ENCODE results near the gene NOSTRIN. TPM values are rescaled to one million over a fixed set of nuclear protein-coding genes. Genes with fewer than 3 reads are reported as not detected.
A peak's percentile ranks its signal among the peaks of the same experiment; 100 is the strongest.

The NOSTRIN gene
- total RNA-seq, 1 donor from 2014 or later, result 14.7 TPM

GRCh38 chr2:168843253-168843652, 40.8 kb downstream of the NOSTRIN start:
- no peak overlapping the region for H3K4me3 ChIP-seq
- no peaks in the 10 kb centered on the region for H3K27me3 ChIP-seq (ENCODE audit: low read depth)
- H3K36me3 ChIP-seq, result peaks cover 27% of the 10 kb centered on the region
- no peaks in the 10 kb centered on the region for H3K4me1 ChIP-seq
- intact Hi-C loops (cut with micrococcal nuclease), result no loop called here
- H3K9me3 ChIP-seq (replicated peaks), result no peaks in the 10 kb centered on the region
- no peak for DNase-seq
- no peak for TF ChIP-seq CTCF (IDR thresholded peaks at IDR 0.05; ENCODE audit: borderline replicate concordance)
- no peak overlapping the region for H3K27ac ChIP-seq (replicated peaks)

GRCh38 chr2:168848225-168848624, 45.8 kb downstream of the NOSTRIN start:
- H3K9me3 ChIP-seq (replicated peaks), result no peaks in the 10 kb centered on the region
- H3K27me3 ChIP-seq (ENCODE audit: low read depth), result no peaks in the 10 kb centered on the region
- H3K36me3 ChIP-seq, result peaks cover 40% of the 10 kb centered on the region
- intact Hi-C loops (cut with micrococcal nuclease), result no loop called here
- no peak overlapping the region for H3K27ac ChIP-seq (replicated peaks)
- no peak overlapping the region for H3K4me3 ChIP-seq
- peaks cover 8% of the 10 kb centered on the region for H3K4me1 ChIP-seq
- no peak for DNase-seq
- no peak for TF ChIP-seq CTCF (IDR thresholded peaks at IDR 0.05; ENCODE audit: borderline replicate concordance)

- no peak overlapping the region for H3K4me3 ChIP-seq
- H3K4me1 ChIP-seq, result peaks cover 8% of the 10 kb centered on the region
- no peak overlapping the region for H3K27ac ChIP-seq (replicated peaks)
- DNase-seq, result peak; percentile 23
- H3K9me3 ChIP-seq (replicated peaks), result no peaks in the 10 kb centered on the region
- H3K36me3 ChIP-seq, result peaks cover 38% of the 10 kb centered on the region
- TF ChIP-seq CTCF (IDR thresholded peaks at IDR 0.05; ENCODE audit: borderline replicate concordance), result peak; percentile 54
- H3K27me3 ChIP-seq (ENCODE audit: low read depth), result no peaks in the 10 kb centered on the region
- intact Hi-C loops (cut with micrococcal nuclease), result no loop called here
These were observed 47.2 kb downstream of the NOSTRIN start for GRCh38 chr2:168849610-168850009.

GRCh38 chr2:168850846-168851245, 48.4 kb downstream of the NOSTRIN start:
- no peak for TF ChIP-seq CTCF (IDR thresholded peaks at IDR 0.05; ENCODE audit: borderline replicate concordance)
- DNase-seq, result no peak
- intact Hi-C loops (cut with micrococcal nuclease), result no loop called here
- Histone ChIP-seq H3K27me3 (ENCODE audit: low read depth) (no peaks in the 10 kb centered on the region), H3K36me3 (peaks cover 42% of the 10 kb centered on the region), H3K4me1 (peaks cover 8% of the 10 kb centered on the region), H3K9me3 (replicated peaks) (no peaks in the 10 kb centered on the region), H3K4me3 (no peak overlapping the region), H3K27ac (replicated peaks) (no peak overlapping the region)

- intact Hi-C loops (cut with micrococcal nuclease), result no loop called here
- H3K4me3 ChIP-seq, result no peak overlapping the region
- no peak for TF ChIP-seq CTCF (IDR thresholded peaks at IDR 0.05; ENCODE audit: borderline replicate concordance)
These were observed 49.4 kb downstream of the NOSTRIN start for GRCh38 chr2:168851674-168852320.

More at GRCh38 chr2:168851674-168852320, 49.4 kb downstream of the NOSTRIN start:
- no peak for DNase-seq
- no peaks in the 10 kb centered on the region for H3K9me3 ChIP-seq (replicated peaks)
- H3K27me3 ChIP-seq (ENCODE audit: low read depth), result no peaks in the 10 kb centered on the region
- H3K36me3 ChIP-seq, result peaks cover 46% of the 10 kb centered on the region
- no peak overlapping the region for H3K27ac ChIP-seq (replicated peaks)
- H3K4me1 ChIP-seq, result peaks cover 14% of the 10 kb centered on the region
